Activated naive CD4-positive, alpha-beta T cell treated with anti-CD3 and anti-CD28 coated beads, Interleukin-2, amount 50 U/mL, for 72 hours (primary cell): Measurements from ENCODE around the gene FAAP100. TPM values are rescaled to one million over a fixed set of nuclear protein-coding genes. Genes with fewer than 3 reads are reported as not detected.
"Not testable (repeated sequence)": the region's sequence is repeated elsewhere in the genome, so short reads cannot be mapped to it uniquely, and the experiment has no call there.

Experiments
- ATAC-seq, 2 donors: fragments of 150-1000 bp; cut with Tn5 transposase; 2 replicates each; pipeline ENCODE4 v1.10.0; 2021; ENCODE audit warnings: mild to moderate bottlenecking in 2 of 2, moderate library complexity in 2 of 2
- DNase-seq, 2 donors: peaks; one replicate each; pipeline ENCODE4 v3.0.0; 2021 to 2022; ENCODE audit warnings: low spot score in 2 of 2
- H3K27ac Mint-ChIP-seq, 2 donors: one replicate each; pipeline ENCODE4 v1.8.0; 2022; ENCODE audit warnings: mild to moderate bottlenecking in 2 of 2, mixed read lengths in 2 of 2
- H3K36me3 Mint-ChIP-seq, 2 donors: one replicate each; pipeline ENCODE4 v1.8.0; 2022; ENCODE audit warnings: mixed read lengths in 2 of 2
- H3K9me3 Mint-ChIP-seq, 2 donors: one replicate each; pipeline ENCODE4 v1.8.0; 2022; ENCODE audit warnings: mixed read lengths in 2 of 2
- total RNA-seq, 2 donors: library from RNA; stranded (reverse); gene quantifications; one replicate each; pipeline ENCODE4 v1.2.3, GENCODE V29; 2022

Gene FAAP100
- total RNA-seq, 2 donors from 2014 or later: 19.8 to 37.9 TPM

- DNase-seq (no peak), ATAC-seq (peak; percentile 56 to 69)
- no peaks in the 10 kb centered on the region for H3K9me3 Mint-ChIP-seq
- H3K36me3 Mint-ChIP-seq: no peaks in the 10 kb centered on the region
- no peak overlapping the region for H3K27ac Mint-ChIP-seq
Measured at GRCh38 chr17:81537343-81537855, 14.8 kb downstream of the FAAP100 start.

- Mint-ChIP-seq H3K36me3 (no peaks in the 10 kb centered on the region), H3K9me3 (no peaks in the 10 kb centered on the region), H3K27ac (no peak overlapping the region)
- ATAC-seq (no peak), DNase-seq (no peak)
Measured at GRCh38 chr17:81536299-81537290, 15.6 kb downstream of the FAAP100 start.

GRCh38 chr17:81535480-81536298 is 16.5 kb downstream of the FAAP100 start:
- Mint-ChIP-seq H3K36me3 (no peaks in the 10 kb centered on the region), H3K9me3 (no peaks in the 10 kb centered on the region), H3K27ac (no peak overlapping the region)
- DNase-seq (no peak), ATAC-seq (no peak)

GRCh38 chr17:81535007-81535328 is 17.2 kb downstream of the FAAP100 start:
- Mint-ChIP-seq H3K27ac (no peak overlapping the region), H3K36me3 (no peaks in the 10 kb centered on the region), H3K9me3 (no peaks in the 10 kb centered on the region)
- ATAC-seq: no peak
- no peak for DNase-seq

GRCh38 chr17:81534157-81535006 is 17.8 kb downstream of the FAAP100 start:
- no peak for ATAC-seq
- Mint-ChIP-seq H3K27ac (no peak overlapping the region), H3K36me3 (no peaks in the 10 kb centered on the region), H3K9me3 (no peaks in the 10 kb centered on the region)
- DNase-seq: no peak

GRCh38 chr17:81533339-81534141 is 18.6 kb downstream of the FAAP100 start:
- Mint-ChIP-seq H3K36me3 (no peaks in the 10 kb centered on the region), H3K27ac (no peak overlapping the region), H3K9me3 (no peaks in the 10 kb centered on the region)
- ATAC-seq: no peak
- no peak for DNase-seq

GRCh38 chr17:81532490-81533287 is 19.5 kb downstream of the FAAP100 start:
- DNase-seq (no peak), ATAC-seq (no peak)
- no peak overlapping the region for H3K27ac Mint-ChIP-seq
- no peaks in the 10 kb centered on the region for H3K9me3 Mint-ChIP-seq
- H3K36me3 Mint-ChIP-seq: no peaks in the 10 kb centered on the region

- H3K27ac Mint-ChIP-seq, H3K36me3 Mint-ChIP-seq, ATAC-seq, DNase-seq, H3K9me3 Mint-ChIP-seq: not testable (repeated sequence)
Measured at GRCh38 chr17:81531998-81532404, 20.2 kb downstream of the FAAP100 start.

GRCh38 chr17:81531013-81531412 is 21.1 kb downstream of the FAAP100 start:
- H3K36me3 Mint-ChIP-seq, H3K27ac Mint-ChIP-seq, ATAC-seq, DNase-seq, H3K9me3 Mint-ChIP-seq: not testable (repeated sequence)

GRCh38 chr17:81529437-81529803 is 22.7 kb downstream of the FAAP100 start:
- ATAC-seq (no peak), DNase-seq (no peak)
- H3K27ac Mint-ChIP-seq: no peak overlapping the region
- H3K9me3 Mint-ChIP-seq: no peaks in the 10 kb centered on the region
- H3K36me3 Mint-ChIP-seq: no peaks in the 10 kb centered on the region

GRCh38 chr17:81528651-81529436 is 23.3 kb downstream of the FAAP100 start:
- Mint-ChIP-seq H3K36me3 (no peaks in the 10 kb centered on the region), H3K27ac (peak overlapping the region in 1 of 2 donors; percentile 29), H3K9me3 (no peaks in the 10 kb centered on the region)
- DNase-seq (no peak), ATAC-seq (no peak)

GRCh38 chr17:81528384-81528650 is 23.8 kb downstream of the FAAP100 start:
- Mint-ChIP-seq H3K27ac (no peak overlapping the region), H3K36me3 (no peaks in the 10 kb centered on the region), H3K9me3 (no peaks in the 10 kb centered on the region)
- DNase-seq (no peak), ATAC-seq (no peak)

GRCh38 chr17:81527591-81528383 is 24.4 kb downstream of the FAAP100 start, which contains the start of gene FSCN2:
FSCN2 (plus strand) TSS chr17:81528377; CDS start chr17:81528532, 155 bp downstream.
- ATAC-seq: no peak
- Mint-ChIP-seq H3K36me3 (no peaks in the 10 kb centered on the region), H3K27ac (peak within 1 kb of the TSS in 1 of 2 donors; percentile 29), H3K9me3 (no peaks in the 10 kb centered on the region)
- no peak for DNase-seq
